HepG2 (cell line): ENCODE measurements around the gene LRRC45. TPM values are rescaled to one million over a fixed set of nuclear protein-coding genes. Genes with fewer than 3 reads are reported as not detected.

Experiments used
- HBP1 ChIP-seq: IDR thresholded peaks from 2 replicates; pipeline ENCODE4 v1.6.1; 2016; ENCODE audit warnings: low read depth, control low read depth
- HOXA7 ChIP-seq: sonication (generic); formaldehyde crosslinking; IDR thresholded peaks from 2 replicates; pipeline ENCODE4 v1.8.1; 2022; ENCODE audit warnings: mild to moderate bottlenecking, missing genetic modification reagents, moderate library complexity
- KDM6A ChIP-seq: IDR thresholded peaks from 2 replicates; pipeline ENCODE4 v1.6.1; 2016; ENCODE audit warnings: low read depth
- KLF11 ChIP-seq: IDR thresholded peaks from 2 replicates; pipeline ENCODE4 v1.6.1; 2016; ENCODE audit warnings: missing compliant biosample characterization
- MXD4 ChIP-seq: IDR thresholded peaks from 2 replicates; pipeline ENCODE4 v1.6.1; 2016; ENCODE audit warnings: mild to moderate bottlenecking, missing biosample characterization, missing genetic modification reagents
- MYNN ChIP-seq: sonication (generic); formaldehyde crosslinking; IDR thresholded peaks from 2 replicates; pipeline ENCODE4 v1.4.0; 2020; ENCODE audit warnings: mild to moderate bottlenecking, low read depth, missing genetic modification reagents
- NFATC3 ChIP-seq: sonication (generic); formaldehyde crosslinking; IDR thresholded peaks from 2 replicates; pipeline ENCODE4 v1.5.1; 2020; ENCODE audit warnings: mild to moderate bottlenecking, missing genetic modification reagents
- RARG ChIP-seq: sonication (generic); formaldehyde crosslinking; IDR thresholded peaks from 2 replicates; pipeline ENCODE4 v1.4.0; 2020; ENCODE audit warnings: low read depth, mild to moderate bottlenecking, missing genetic modification reagents
- SP4 ChIP-seq: sonication (generic); formaldehyde crosslinking; IDR thresholded peaks from 2 replicates; pipeline ENCODE4 v1.8.1; 2023; ENCODE audit warnings: mild to moderate bottlenecking, missing genetic modification reagents
- TAF15 ChIP-seq: fragments of 200-400 bp; formaldehyde crosslinking; IDR thresholded peaks from one replicate; pipeline ENCODE4 v1.6.1; 2018; ENCODE audit warnings: mild to moderate bottlenecking, low read depth, low read length; ENCODE audit not compliant: poor library complexity, severe bottlenecking
- TBP ChIP-seq: sonication (generic); formaldehyde crosslinking; IDR thresholded peaks from 2 replicates; pipeline ENCODE4 v1.5.0; 2020; ENCODE audit warnings: missing genetic modification reagents
- TFE3 ChIP-seq: IDR thresholded peaks from 2 replicates; pipeline ENCODE4 v1.6.1; 2016
- ZFP82 ChIP-seq: sonication (generic); formaldehyde crosslinking; IDR thresholded peaks from 2 replicates; pipeline ENCODE4 v1.5.1; 2020; ENCODE audit warnings: mild to moderate bottlenecking, missing genetic modification reagents, borderline replicate concordance
- ZNF121 ChIP-seq: sonication (generic); formaldehyde crosslinking; IDR thresholded peaks from 2 replicates; pipeline ENCODE4 v1.5.0; 2020; ENCODE audit warnings: mild to moderate bottlenecking, missing genetic modification reagents
- ZNF160 ChIP-seq: sonication (generic); formaldehyde crosslinking; IDR thresholded peaks from 2 replicates; pipeline ENCODE4 v1.8.0; 2022; ENCODE audit warnings: mild to moderate bottlenecking, inconsistent platforms, missing genetic modification reagents
- ZNF251 ChIP-seq: sonication (generic); formaldehyde crosslinking; IDR thresholded peaks from 2 replicates; pipeline ENCODE4 v1.9.0; 2021; ENCODE audit warnings: mild to moderate bottlenecking, missing genetic modification reagents
- ZNF292 ChIP-seq: sonication (generic); formaldehyde crosslinking; IDR thresholded peaks from 2 replicates; pipeline ENCODE4 v1.8.1; 2022; ENCODE audit warnings: mild to moderate bottlenecking, low read depth, missing genetic modification reagents, borderline replicate concordance
- ZNF574 ChIP-seq: sonication (generic); formaldehyde crosslinking; IDR thresholded peaks from 2 replicates; pipeline ENCODE4 v1.4.0; 2020; ENCODE audit warnings: missing genetic modification reagents
- ZNF781 ChIP-seq: sonication (generic); formaldehyde crosslinking; IDR thresholded peaks from 2 replicates; pipeline ENCODE4 v1.5.1; 2020; ENCODE audit warnings: borderline replicate concordance, mild to moderate bottlenecking, missing genetic modification reagents; ENCODE audit errors: not compliant biosample characterization
- ZSCAN9 ChIP-seq: IDR thresholded peaks from 2 replicates; pipeline ENCODE4 v1.6.1; 2016; ENCODE audit warnings: borderline replicate concordance
- polyA plus RNA-seq, 8 experiments: library from polyadenylated mRNA; depleted of rRNA in 3 of 8; stranded (reverse) in 7 of 8; unstranded in 1 of 8; fragments of >200 nt; fragmentation: Illumina TruSeq in 4 of 8; extraction: Trizol in 4 of 8; gene quantifications; 2 replicates each; pipeline versions ENCODE4 v1.2.1 to v1.2.3, GENCODE V29; 2011 to 2016; ENCODE audit warnings: low read depth in 4 of 8, missing spikeins in 1 of 8, mixed read lengths in 1 of 8; ENCODE audit not compliant: insufficient read depth in 1 of 8
- total RNA-seq, 5 experiments: library from RNA; depleted of rRNA; stranded (reverse); fragments of >200 nt; fragmentation: Illumina TruSeq; extraction: Trizol; gene quantifications; 2 replicates each; pipeline ENCODE4 v1.2.3, GENCODE V29; 2016; ENCODE audit warnings: low read depth in 1 of 5
- TF ChIP-seq, protein P1 (sequence below): sonication (generic); formaldehyde crosslinking; IDR thresholded peaks from 2 replicates; pipeline ENCODE4 v1.4.0; 2020; ENCODE audit warnings: mild to moderate bottlenecking, missing genetic modification reagents
- TF ChIP-seq, protein P2 (sequence below): sonication (generic); formaldehyde crosslinking; conservative IDR thresholded peaks from 2 replicates; pipeline ENCODE4 v1.4.0; 2020; ENCODE audit warnings: missing genetic modification reagents

The LRRC45 gene
- total and polyA plus RNA-seq, 2 of the 13 experiments (the other 11 are each of a cell fraction or from before 2014, with no cell fraction given): 11.6 to 48.1 TPM

GRCh38 chr17:82022981-82023446 is at the start of gene LRRC45 (continued):
- TF ChIP-seq ZNF574 (CRISPR knock-in tag) (no peak; the same call in none of the 2 replicates), TFE3 (no peak), NFATC3 (CRISPR knock-in tag) (no peak), KLF11 (no peak), KDM6A (no peak), MXD4 (CRISPR knock-in tag) (no peak), TAF15 (no peak), SP4 (peak; percentile 99), ZNF781 (CRISPR knock-in tag) (no peak), ZFP82 (no peak), RARG (CRISPR knock-in tag) (no peak), TBP (no peak), ZNF251 (CRISPR knock-in tag) (no peak), ZNF121 (CRISPR knock-in tag) (no peak), MYNN (CRISPR knock-in tag) (no peak), HBP1 (no peak), ZNF292 (CRISPR knock-in tag) (no peak), ZSCAN9 (CRISPR knock-in tag) (no peak), ZNF160 (CRISPR knock-in tag) (no peak), HOXA7 (no peak)
- TF ChIP-seq, protein P1, sequence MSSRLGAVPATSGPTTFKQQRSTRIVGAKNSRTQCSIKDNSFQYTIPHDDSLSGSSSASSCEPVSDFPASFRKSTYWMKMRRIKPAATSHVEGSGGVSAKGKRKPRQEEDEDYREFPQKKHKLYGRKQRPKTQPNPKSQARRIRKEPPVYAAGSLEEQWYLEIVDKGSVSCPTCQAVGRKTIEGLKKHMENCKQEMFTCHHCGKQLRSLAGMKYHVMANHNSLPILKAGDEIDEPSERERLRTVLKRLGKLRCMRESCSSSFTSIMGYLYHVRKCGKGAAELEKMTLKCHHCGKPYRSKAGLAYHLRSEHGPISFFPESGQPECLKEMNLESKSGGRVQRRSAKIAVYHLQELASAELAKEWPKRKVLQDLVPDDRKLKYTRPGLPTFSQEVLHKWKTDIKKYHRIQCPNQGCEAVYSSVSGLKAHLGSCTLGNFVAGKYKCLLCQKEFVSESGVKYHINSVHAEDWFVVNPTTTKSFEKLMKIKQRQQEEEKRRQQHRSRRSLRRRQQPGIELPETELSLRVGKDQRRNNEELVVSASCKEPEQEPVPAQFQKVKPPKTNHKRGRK (CRISPR knock-in tag): no peak
- TF ChIP-seq, protein P2, sequence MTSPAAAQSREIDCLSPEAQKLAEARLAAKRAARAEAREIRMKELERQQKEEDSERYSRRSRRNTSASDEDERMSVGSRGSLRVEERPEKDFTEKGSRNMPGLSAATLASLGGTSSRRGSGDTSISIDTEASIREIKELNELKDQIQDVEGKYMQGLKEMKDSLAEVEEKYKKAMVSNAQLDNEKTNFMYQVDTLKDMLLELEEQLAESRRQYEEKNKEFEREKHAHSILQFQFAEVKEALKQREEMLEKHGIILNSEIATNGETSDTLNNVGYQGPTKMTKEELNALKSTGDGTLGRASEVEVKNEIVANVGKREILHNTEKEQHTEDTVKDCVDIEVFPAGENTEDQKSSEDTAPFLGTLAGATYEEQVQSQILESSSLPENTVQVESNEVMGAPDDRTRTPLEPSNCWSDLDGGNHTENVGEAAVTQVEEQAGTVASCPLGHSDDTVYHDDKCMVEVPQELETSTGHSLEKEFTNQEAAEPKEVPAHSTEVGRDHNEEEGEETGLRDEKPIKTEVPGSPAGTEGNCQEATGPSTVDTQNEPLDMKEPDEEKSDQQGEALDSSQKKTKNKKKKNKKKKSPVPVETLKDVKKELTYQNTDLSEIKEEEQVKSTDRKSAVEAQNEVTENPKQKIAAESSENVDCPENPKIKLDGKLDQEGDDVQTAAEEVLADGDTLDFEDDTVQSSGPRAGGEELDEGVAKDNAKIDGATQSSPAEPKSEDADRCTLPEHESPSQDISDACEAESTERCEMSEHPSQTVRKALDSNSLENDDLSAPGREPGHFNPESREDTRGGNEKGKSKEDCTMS: no peak
